GM19023 (cell line): ENCODE results near the gene PIGK.

Experiments used
- ATAC-seq: cut with Tn5 transposase; IDR thresholded peaks from one replicate; pipeline ENCODE4 v1.9.1; 2021; ENCODE audit warnings: mild to moderate bottlenecking, moderate library complexity; ENCODE audit not compliant: unreplicated experiment

Gene PIGK

DNA sequence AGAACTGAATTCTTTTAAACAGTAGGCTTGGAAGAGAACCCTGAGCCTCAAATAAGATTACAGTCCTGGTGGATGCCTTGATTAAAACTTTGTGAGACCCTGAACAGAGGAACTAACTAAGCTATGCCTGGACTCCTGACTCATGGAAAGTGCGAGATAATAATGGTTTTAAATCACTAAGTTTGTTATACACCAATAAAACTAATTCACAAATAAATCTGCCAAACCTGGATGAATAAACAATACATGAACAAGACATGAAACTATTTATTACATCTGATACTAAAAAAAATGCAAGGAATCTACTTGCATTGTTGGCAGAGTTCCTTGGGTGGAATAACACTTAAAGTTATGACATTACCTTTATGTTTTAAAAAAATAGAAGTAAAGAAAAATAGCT lies 118.4 kb downstream of the PIGK start:
- no peak for ATAC-seq

DNA sequence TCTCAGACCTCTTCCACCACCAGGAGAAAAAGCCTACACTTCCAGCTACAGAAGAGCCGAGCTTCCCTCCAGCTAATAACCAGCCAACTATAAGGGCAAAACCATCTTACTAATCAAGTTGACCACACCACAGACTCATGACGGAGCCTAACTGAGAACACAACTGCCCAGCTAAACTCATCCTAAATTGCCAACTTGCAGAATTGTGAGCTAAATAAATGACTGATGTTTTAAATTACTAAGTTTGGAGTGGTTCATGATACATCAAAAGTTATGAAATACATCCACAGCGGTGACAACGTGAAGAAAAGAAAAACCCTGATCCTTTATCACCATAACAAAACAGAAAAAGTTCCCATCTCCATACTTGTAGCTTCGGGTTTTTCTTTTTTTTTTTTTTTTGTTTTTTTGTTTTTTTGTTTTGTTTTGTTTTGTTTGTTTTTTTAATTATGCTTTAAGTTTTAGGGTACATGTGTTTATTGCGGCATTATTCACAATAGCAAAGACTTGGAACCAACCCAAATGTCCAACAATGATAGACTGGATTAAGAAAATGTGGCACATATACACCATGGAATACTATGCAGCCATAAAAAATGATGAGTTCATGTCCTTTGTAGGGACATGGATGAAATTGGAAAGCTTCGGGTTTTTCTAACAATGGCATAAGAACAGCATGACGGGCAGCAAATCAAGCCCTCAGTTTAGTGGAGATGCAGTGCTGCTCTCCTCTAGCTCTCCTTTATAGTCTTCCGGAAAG lies 122.6 kb downstream of the PIGK start:
- ATAC-seq = no peak

DNA sequence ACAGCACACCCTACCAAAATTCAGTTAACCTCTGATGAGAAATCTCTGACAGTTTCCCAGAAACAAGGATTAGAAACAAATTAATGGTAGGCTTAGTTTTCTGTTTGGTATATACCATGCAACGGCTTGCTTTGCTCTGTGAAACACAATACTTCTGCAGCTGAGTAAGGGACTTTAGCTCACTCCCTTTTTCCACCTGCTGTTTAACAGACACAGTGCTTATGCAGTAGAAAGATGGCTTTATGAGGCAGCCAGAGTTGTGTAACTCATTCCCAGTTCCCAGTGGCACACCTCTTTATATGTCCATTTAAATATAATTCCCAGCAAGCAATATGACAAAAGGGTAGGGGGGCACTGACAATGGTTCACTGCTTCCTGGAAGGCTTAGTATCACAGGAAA lies 124.0 kb downstream of the PIGK start:
- no peak for ATAC-seq

DNA sequence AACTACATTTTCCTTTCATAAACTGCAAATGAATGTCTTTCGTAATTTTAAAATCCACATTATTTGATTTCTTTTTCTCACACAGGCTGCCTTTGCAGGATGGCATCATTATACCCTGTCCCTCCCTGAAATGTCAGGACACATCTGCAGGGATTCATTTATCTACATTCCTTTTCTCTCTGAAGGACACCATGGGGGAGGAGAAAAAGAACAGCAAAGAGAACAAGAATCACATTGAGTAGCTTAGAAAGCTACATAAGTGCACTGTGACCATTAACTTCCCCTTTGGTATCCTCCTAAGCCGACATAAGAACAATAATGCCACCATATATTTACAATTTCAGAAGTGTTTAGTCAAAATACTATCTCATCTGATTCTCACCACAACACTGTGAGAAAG lies 129.5 kb downstream of the PIGK start:
- ATAC-seq = no peak

DNA sequence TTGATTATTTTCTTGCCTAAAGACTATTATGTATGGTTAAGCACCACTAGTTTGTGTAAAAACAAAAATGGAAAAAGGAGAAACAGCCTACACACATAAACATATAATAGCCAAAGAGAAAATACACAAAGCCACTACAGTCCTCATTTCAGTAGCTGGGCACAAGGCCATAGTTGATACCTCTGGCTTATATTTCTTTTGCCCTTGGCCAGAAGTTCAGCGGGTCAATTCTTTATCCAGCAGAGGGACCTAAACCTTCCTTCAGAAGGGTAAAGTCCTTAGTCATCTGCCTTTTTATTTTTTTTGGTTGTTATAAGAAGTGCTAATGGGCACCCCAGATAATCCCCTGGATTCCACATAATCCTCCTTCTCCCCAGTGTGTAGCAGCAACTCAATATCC lies 134.1 kb downstream of the PIGK start:
- ATAC-seq = no peak

DNA sequence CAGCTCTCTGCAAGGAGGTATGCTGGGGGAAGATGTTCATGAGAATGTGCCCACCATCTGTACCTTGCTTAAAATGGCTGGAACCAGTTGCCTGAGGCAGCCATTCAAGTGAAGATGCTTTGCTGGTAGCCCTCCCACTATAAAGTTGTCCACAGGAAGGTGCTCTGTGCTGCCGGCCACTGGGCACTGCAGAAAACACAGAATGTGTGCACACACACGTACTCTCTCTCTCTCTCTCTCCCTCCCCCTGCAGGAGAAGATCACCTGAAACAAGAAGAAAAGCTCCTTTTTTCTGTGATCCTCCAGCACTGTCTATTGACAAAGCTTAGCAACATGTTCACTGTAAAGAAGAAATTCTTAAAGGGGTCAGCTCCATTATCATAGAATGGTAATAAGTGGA lies 134.8 kb downstream of the PIGK start:
- no peak for ATAC-seq

DNA sequence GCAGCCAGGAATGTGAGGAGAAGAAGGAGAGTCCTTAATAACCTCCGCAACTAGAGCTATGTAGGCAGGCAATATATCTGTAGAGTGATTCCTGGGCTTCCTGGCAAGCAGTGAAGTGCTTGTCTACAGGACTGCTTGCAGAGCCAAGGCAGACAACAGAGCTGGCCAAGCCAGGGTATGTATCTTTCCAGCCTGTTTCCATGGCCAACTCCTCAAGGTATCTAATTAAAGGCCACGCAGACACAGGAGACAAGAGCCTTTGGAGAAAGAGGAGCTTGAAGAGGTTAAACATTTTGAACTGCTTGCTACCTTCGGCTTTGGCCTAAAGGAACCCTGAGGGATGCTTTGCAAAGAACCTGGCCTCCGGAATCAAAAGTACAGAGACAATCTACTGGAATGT lies 137.4 kb downstream of the PIGK start:
- ATAC-seq = no peak

DNA sequence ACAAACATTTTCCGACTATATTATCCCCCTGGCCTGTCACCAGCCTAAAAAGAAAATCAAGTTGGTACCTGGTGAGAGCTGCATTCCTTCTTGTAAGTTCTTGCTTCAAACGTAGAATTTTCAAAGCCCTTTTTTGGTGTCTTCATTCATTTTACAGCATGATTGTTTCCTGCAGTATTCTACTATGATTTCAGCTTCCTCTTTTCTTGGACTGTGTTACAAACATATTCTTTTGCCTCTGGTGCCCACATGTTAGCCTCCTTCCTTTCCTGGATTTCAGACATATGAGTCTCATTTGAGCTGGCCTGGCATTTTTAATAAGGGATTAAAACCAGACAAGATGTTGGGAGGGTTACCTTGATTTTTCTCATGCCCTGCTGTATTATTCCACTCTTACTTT lies 142.5 kb downstream of the PIGK start:
- no peak for ATAC-seq

DNA sequence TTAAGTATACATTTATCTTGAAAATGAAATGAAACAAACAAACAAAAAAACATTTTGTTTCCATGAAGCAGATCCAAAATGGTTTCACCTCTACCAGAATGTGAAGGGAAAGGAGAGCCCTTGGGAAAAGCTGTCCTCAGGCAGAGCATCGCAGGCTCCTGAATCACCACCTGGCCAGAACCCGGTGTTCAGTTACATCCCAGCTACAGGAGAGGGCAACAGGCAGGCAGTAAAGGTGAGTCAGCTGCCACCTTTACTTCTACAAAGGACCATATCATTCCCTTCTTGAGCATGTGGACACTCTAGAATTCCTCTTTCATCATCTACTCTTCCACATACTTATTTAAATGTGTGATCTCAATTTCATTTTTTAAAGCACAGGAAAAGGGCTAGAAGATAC lies 151.2 kb downstream of the PIGK start:
- ATAC-seq = no peak

DNA sequence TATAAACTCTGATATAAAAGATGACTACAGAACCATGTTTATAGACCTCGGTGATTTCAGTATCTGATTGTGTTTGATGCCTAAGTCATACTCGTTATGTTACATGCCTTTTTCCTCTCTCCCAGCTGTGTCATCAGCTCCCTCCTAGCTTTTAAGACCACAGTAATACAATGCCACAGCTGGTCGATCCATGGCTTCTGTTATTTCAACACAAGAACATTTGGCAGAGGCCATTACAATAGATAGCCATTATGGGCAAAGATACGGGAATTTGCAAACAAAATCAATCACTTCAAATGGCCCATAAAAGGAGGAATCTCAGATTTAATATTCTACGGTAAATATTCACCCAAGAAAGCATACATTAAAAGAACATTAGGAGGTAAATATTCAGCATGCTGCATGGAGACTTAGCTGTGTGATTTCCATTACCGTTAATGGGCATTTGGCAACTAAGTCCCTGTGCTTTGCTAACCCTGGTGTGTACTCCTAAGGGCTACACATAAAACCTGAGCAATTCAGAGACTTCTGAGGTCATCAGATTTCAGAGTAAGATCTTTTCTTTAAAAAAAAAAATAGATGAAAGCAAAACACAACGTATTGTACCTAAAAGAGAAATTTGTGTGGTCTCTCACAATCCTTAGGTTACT lies 153.4 kb downstream of the PIGK start:
- no peak for ATAC-seq

DNA sequence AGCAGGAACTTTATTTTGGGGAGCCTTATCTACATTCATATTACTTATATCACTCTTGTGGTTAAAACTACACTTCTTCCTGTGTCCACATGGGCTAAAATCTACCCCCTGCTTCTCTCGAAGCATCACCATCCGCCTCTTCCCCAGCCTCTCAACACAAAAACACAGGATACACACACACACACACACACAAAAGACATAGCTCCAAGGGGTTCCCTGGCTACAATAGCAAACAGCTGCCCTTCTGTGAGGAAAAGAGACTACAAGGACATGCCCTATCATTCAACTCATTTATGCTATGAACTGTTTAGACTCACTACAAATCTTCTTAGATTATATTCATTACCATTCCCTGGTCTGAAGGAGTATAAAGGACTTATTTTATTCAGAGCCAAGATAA lies 155.0 kb downstream of the PIGK start:
- ATAC-seq = no peak

DNA sequence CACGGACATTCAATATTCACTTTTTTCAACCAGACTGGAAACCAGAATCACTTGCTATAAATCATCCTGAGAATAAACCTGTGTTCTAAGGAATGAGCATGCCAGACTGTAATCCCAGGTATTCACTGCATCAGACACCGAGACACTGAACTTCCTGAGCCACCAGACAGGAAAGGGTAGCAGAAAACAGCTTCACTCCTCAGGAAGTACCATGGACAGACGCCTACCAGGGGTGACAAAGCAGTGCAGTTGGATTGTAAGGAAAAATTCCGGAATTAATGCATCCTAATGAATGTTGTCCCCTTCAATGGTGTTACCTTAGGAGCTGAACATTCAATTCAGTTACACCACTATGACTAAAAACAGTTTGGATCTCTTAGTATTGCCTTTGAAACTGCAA lies 156.1 kb downstream of the PIGK start:
- no peak for ATAC-seq

DNA sequence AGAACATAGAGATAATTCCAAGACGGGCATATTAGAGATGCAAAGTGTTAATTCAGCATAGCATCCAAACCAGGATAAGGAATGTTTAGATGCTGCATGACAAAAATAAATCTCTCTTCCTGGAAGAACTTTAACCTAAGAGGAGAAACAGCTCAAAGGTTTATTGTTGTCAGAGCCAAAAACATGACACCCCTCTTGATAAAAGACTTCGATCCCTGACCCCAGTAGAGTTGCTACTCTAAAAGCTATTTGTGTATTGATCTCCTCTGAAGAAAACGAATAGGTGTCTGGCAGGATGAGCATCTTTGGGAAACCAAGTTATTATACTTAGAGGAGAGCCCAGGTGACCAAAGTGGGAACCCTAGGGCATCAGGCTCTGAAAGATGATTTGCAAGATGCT lies 158.1 kb downstream of the PIGK start:
- no peak for ATAC-seq

DNA sequence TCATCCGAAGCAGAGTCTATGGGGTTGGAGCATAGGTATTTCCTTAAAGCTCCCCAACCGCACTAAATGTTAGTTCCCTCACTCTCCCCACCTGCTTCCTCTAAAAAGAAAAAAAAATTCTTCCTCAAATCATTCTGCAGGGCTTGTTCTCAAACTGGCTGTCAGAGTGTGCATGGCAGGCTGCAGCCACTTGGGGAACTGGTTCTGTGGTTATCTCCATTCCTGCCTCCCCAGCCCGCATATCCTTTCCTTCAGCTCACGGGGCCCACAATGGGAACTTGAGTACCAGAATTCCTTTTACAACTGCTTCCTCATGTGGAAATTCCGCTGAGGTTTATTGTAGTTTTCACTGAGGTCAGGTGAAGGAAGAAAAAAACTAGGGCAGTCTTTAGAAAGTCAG lies 159.2 kb downstream of the PIGK start:
- ATAC-seq = no peak

DNA sequence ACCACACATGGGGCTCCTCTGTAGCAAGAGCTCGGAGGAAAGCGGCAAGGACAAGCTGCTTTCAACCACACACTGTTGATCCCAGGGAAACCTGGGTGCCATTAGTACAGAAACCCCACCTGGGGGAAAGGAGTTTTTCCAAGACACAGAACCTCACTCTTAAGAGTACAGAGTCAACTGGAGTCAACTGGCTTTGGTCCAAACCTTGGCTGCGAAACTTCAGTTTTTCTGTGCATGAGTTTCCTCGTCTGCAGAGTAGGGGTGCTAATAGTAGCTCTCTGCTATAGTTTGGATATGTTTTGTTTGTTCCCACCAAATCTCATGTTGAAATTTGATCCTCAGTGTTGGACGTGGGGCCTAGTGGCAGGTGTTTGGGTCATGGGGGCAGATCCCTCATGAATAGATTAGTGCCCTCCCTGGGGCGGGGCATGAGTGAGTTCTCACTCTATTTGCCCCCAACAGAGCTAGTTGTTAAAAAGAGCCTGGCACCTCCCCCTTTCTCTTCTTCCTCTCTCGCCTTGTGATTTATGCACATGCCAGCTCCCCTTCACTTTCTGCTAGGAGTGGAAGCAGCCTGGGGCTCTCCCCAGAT lies 161.1 kb downstream of the PIGK start:
- ATAC-seq = no peak

DNA sequence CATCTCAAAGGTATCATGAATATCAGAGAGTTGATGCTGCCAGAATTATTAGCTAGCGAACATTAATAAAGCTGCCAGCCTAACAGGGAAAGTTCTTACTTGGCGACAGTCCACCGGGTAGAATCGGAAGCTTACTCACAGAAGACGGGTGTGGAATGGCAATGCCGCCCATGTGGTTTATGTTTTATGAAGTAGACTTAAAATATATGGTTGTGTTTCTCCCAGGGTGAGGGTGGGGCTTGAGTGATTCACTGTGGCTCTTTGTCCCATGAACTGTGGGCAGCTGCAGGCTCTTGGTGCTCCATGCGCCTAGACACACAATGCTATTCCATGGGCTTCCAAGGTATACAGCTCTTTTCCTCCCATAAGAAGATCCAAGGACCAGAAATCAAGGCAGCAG lies 162.7 kb downstream of the PIGK start:
- no peak for ATAC-seq

DNA sequence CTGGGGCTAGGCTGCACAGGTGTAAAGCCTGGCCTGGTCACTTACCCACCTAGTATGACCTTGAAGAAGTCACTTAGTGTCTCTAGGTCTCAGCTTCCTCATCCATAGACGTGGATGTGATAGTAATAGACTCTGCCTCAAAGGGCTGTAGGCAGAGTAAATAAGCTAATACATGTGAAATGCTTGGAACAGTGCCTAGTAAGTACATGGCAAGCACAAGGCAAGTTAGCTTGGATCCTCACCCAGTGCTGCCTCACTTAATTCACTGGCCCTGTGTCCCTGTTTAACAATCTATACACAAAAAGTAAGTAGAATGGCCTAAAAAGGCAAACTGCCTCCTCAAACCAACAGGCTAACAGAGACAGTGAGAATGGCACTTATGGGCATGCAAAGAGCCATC lies 167.8 kb downstream of the PIGK start:
- no peak for ATAC-seq

DNA sequence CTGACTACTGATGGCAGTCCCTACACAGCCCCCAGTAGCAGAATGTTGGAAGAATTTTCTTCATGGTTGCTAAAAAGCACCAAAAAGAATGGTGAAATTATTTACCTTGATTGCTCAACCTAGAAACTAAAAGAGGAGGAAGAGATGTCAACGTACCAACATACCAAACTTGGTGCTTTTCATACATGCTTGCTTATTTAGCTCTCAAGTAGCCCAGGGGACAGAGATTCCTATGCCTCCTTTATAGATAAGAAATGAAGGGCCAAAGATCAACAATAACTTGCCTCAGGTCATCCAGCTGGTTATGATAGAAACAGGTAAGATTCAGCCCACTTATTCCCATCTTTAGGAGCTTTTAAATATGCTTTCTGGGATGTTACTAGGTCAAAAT lies 170.6 kb downstream of the PIGK start:
- no peak for ATAC-seq

DNA sequence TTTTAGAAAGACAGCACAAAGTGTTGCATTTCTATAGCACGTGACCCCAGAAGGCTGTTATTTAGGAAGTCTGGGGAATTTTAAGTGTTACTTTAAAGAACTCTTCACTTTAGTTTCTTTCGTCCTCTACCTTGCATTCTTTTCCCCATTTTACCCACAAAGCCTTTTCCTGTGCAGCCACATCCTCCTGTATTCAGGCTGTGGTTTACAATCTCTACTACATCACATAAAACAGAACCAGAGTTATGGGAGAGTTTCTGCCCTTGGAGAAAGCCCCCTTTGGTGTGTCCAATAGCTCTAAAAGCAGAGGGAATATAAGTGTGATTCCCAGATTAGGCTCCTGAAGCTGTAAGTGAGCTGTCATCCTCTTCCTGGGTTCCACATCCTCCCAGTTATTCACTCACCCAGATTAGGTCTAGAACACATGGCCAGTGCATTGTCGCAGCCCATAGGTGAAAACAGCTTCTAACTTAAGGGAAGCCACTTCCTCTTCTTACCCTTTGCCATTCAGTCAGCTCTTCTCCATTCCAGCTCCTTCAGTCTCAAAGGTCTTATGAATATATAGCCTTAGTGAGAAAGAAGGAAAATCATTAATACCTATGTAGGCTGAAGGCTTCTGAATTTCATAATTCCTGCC lies 171.1 kb downstream of the PIGK start:
- ATAC-seq = no peak

DNA sequence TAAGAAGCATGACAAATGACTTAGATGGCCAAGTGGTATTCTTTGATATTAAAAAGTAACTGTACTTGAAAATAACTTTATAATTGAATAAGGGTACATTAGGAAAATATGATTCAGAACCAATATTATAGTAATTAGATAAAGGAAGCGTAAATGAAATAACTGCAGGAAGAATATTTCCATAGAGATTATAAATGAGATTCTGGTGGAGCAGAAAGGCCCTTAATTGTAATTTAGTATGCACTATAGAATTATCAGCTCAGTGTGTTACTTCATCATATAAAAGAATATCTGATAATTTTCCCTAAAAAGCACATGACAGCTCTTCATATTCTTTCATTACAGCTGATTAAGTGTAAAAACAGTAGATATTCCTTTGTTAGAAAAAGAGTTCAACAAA lies 171.7 kb downstream of the PIGK start:
- no peak for ATAC-seq

DNA sequence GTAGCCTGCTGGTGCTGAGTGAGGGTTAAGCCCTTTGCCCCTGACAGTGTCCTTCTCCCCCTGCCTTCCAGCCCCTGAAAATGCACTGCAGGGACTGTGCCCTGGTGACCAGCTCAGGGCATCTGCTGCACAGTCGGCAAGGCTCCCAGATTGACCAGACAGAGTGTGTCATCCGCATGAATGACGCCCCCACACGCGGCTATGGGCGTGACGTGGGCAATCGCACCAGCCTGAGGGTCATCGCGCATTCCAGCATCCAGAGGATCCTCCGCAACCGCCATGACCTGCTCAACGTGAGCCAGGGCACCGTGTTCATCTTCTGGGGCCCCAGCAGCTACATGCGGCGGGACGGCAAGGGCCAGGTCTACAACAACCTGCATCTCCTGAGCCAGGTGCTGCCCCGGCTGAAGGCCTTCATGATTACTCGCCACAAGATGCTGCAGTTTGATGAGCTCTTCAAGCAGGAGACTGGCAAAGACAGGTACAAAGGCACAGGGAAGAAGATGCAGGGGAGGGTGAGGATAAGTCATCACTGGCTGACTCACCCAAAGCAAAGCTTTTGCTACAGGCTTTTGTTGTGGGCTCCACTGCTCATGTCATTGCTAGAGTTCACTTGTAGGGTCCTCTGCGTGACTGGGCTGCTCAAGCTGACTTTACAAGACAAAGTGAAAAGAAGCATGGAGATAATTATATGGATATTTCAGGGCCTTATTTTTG lies 174.9 kb downstream of the PIGK start:
- no peak for ATAC-seq
